ENCODE measurements around the gene TRMT1L. TPM values are rescaled to one million over a fixed set of nuclear protein-coding genes. Genes with fewer than 3 reads are reported as not detected.
A peak's percentile ranks its signal among the peaks of the same experiment; 100 is the strongest.

Gene TRMT1L
- total and polyA plus RNA-seq, 12 donors: 5.9 to 52.5 (median 23.7) TPM

DNA sequence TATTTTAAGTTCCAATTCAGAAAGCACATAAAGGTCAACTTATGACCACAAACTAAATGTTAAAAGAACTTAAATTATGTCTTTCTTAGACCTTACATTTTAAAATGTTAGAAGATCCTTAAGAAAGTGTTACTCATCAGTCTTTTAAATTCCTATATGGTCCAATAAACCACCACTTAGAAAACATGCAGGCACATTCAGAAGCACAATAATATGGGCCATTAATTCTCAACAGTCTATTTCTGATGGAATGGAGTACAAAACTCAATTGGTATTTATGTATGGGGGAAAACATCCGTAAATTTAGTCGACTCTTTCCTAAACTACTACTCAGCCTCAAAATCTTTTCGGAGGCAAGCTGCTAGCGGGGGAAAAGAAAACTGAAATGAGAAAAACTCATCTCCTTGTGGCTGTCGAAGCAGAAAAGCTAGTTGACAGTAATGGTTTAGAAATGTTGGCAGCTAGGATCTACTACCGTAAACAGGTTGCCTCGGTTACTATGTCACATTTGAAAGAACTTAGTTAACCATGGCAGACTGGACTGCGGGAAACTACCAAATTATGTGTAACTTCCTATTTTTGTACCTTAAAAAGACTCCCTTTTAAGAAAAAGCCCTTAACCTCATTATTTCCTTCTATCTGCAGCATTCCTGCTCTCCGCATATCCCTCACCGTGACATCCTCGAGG, 1.0 kb downstream of the TRMT1L start:
- Histone ChIP-seq H3K4me1 (replicated peaks in 1 of 2) (peaks cover 13 to 44% of the 10 kb centered on the region in 2 donors), H3K27me3 (no peaks in the 10 kb centered on the region), H3K9me3 (replicated peaks in 1 of 3) (no peaks in the 10 kb centered on the region), H3K27ac (peak overlapping the region; percentile 98 to 100 (median 99)), H3K4me3 (peak overlapping the region; percentile 91 to 98 (median 94)), H3K36me3 (replicated peaks in 1 of 2) (peaks cover 0 to 1% of the 10 kb centered on the region in 2 donors)
- 3 to 12% (median 10%) methylated on average over 11 of the region's 11 CpGs for WGBS, 4 donors
- no peak for TF ChIP-seq POLR2A (IDR thresholded peaks at IDR 0.05)
- TF ChIP-seq, protein P1, sequence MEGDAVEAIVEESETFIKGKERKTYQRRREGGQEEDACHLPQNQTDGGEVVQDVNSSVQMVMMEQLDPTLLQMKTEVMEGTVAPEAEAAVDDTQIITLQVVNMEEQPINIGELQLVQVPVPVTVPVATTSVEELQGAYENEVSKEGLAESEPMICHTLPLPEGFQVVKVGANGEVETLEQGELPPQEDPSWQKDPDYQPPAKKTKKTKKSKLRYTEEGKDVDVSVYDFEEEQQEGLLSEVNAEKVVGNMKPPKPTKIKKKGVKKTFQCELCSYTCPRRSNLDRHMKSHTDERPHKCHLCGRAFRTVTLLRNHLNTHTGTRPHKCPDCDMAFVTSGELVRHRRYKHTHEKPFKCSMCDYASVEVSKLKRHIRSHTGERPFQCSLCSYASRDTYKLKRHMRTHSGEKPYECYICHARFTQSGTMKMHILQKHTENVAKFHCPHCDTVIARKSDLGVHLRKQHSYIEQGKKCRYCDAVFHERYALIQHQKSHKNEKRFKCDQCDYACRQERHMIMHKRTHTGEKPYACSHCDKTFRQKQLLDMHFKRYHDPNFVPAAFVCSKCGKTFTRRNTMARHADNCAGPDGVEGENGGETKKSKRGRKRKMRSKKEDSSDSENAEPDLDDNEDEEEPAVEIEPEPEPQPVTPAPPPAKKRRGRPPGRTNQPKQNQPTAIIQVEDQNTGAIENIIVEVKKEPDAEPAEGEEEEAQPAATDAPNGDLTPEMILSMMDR (IDR thresholded peaks at IDR 0.05): no peak
- no peak for DNase-seq
- intact Hi-C loops (cut with DNase I): loop anchor here in 1 of 2 donors (10.0 kb wide), 1 partner anchor 351 kb away; no protein-coding TSS in a partner anchor

DNA sequence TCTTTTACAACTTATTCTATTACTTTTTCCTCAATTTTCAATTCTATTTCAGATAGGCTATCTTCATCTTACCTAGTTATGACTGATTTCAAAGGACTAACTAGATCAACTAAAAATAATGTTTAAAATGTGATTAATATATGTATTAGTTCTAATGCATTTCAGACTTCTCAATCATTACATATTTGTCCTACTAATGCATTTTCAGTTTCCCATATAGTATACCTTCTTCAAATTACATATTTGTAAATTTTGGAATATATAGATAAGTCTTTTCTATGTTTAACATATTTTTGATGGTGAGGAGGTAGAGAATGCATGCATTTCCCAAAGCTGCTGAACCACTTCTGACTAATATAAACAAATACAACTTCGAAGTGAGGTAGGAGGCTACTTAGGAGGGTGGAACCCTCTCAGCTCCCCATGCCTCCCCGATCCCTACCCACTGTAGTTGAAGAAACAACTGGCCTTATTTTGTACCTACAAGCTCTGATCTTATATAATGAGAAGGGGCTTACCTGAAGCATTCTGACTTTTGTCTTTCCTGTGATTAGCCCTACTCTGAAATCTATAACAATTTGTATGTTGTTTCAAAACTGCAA, 1.7 kb downstream of the TRMT1L start:
- no peak for DNase-seq
- H3K4me1 ChIP-seq (replicated peaks in 1 of 2): peaks cover 13 to 44% of the 10 kb centered on the region in 2 donors
- H3K9me3 ChIP-seq (replicated peaks in 1 of 3): no peaks in the 10 kb centered on the region
- TF ChIP-seq POLR2A (IDR thresholded peaks at IDR 0.05): no peak
- TF ChIP-seq, protein P1 (IDR thresholded peaks at IDR 0.05): no peak
- H3K4me3 ChIP-seq: peak overlapping the region in 1 of 4 donors; percentile 91
- 39 to 65% (median 56%) methylated on average over 2 of the region's 2 CpGs for WGBS, 4 donors
- H3K27ac ChIP-seq: peak overlapping the region in 1 of 5 donors; percentile 99
- H3K27me3 ChIP-seq: no peaks in the 10 kb centered on the region
- intact Hi-C loops (cut with DNase I): loop anchor here in 1 of 2 donors (10.0 kb wide), 1 partner anchor 350 kb away; no protein-coding TSS in a partner anchor
- peaks cover 0 to 7% of the 10 kb centered on the region in 2 donors for H3K36me3 ChIP-seq (replicated peaks in 1 of 2)

DNA sequence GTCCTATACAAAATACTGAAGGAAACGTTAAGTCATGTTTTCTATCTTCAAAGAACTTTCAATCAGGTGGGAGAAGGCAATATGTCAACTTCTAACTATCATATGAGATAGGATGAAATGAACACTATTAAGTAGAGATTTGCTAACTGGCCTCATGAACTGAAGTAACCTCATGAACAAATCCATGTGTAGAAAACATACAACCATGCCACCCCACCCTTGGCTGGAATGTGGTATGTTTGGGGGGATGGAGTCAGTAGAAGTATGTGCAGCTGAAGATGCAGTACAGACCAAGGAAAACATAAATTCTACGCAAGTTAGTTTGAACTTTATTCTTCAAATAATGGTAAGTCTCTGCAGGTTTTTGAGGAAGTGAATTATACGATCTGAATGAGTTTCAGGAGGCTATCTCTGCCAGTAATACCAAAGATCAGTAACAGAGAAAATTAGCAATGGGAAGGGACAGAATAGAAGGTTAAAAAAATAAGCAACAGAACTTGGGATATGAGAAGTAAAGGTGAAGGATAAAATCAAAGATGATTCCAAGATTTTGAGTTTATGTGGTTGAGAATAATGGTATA, 4.5 kb downstream of the TRMT1L start:
- no peak overlapping the region for H3K4me3 ChIP-seq
- H3K4me1 ChIP-seq (replicated peaks in 1 of 2): peaks cover 7 to 38% of the 10 kb centered on the region in 2 donors
- TF ChIP-seq, protein P1 (IDR thresholded peaks at IDR 0.05): no peak
- no peak for TF ChIP-seq POLR2A (IDR thresholded peaks at IDR 0.05)
- DNase-seq: no peak
- peaks cover 0 to 34% of the 10 kb centered on the region in 2 donors for H3K36me3 ChIP-seq (replicated peaks in 1 of 2)
- WGBS, 4 donors: 76 to 80% (median 79%) methylated on average over 3 of the region's 3 CpGs
- no peak overlapping the region for H3K27ac ChIP-seq
- H3K9me3 ChIP-seq (replicated peaks in 1 of 3): peaks cover 0 to under 1% (median 0%) of the 10 kb centered on the region in 3 donors
- intact Hi-C loops (cut with DNase I): loop anchor here in 1 of 2 donors (10.0 kb wide), 1 partner anchor 347 kb away; no protein-coding TSS in a partner anchor
- no peaks in the 10 kb centered on the region for H3K27me3 ChIP-seq

DNA sequence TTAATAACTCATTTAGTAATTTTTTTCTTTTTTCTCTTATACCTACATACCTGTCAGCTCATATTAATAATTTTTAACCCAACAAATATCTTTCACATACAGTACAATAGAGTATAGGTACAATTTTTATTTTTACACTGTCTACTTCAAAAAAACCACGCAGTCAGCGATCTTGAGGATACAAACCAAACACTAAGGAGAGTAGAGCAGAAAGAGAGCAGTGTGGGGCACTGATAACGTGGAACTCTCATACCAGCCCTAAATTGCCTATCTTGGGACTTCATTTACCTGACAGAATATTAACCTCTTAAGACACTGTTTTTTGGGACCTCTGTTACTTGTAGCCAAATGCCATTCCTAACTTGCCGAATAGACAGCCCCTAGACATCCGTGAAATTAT, 5.5 kb downstream of the TRMT1L start:
- H3K27me3 ChIP-seq: no peaks in the 10 kb centered on the region
- H3K36me3 ChIP-seq (replicated peaks in 1 of 2): peaks cover 0 to 42% of the 10 kb centered on the region in 2 donors
- no peak overlapping the region for H3K27ac ChIP-seq
- WGBS, 4 donors: 93 to 97% (median 95%) methylated on average over 5 of the region's 5 CpGs
- H3K9me3 ChIP-seq (replicated peaks in 1 of 3): peaks cover 0 to 6% (median 0%) of the 10 kb centered on the region in 3 donors
- peaks cover 7 to 38% of the 10 kb centered on the region in 2 donors for H3K4me1 ChIP-seq (replicated peaks in 1 of 2)
- DNase-seq: no peak
- TF ChIP-seq, protein P1 (IDR thresholded peaks at IDR 0.05): no peak
- no peak for TF ChIP-seq POLR2A (IDR thresholded peaks at IDR 0.05)
- H3K4me3 ChIP-seq: no peak overlapping the region
- intact Hi-C loops (cut with DNase I): loop anchor here in 1 of 2 donors (10.0 kb wide), 1 partner anchor 346 kb away; no protein-coding TSS in a partner anchor
